GM18909 (cell line): Measurements from ENCODE around the gene FTCD.
"Not testable (repeated sequence)": the region's sequence is repeated elsewhere in the genome, so short reads cannot be mapped to it uniquely, and the experiment has no call there.

ENCODE experiments used
- ATAC-seq: cut with Tn5 transposase; IDR thresholded peaks from one replicate; pipeline ENCODE4 v1.9.1; 2021; ENCODE audit warnings: mild to moderate bottlenecking; ENCODE audit not compliant: unreplicated experiment, poor library complexity

Gene FTCD

GRCh38 chr21:46154155-46154954 is 1.0 kb downstream of the FTCD start:
- ATAC-seq = no peak

- ATAC-seq = no peak
Observed at GRCh38 chr21:46153247-46154154, 1.9 kb downstream of the FTCD start.

GRCh38 chr21:46152927-46153246 is 2.5 kb downstream of the FTCD start:
- no peak for ATAC-seq

DNA sequence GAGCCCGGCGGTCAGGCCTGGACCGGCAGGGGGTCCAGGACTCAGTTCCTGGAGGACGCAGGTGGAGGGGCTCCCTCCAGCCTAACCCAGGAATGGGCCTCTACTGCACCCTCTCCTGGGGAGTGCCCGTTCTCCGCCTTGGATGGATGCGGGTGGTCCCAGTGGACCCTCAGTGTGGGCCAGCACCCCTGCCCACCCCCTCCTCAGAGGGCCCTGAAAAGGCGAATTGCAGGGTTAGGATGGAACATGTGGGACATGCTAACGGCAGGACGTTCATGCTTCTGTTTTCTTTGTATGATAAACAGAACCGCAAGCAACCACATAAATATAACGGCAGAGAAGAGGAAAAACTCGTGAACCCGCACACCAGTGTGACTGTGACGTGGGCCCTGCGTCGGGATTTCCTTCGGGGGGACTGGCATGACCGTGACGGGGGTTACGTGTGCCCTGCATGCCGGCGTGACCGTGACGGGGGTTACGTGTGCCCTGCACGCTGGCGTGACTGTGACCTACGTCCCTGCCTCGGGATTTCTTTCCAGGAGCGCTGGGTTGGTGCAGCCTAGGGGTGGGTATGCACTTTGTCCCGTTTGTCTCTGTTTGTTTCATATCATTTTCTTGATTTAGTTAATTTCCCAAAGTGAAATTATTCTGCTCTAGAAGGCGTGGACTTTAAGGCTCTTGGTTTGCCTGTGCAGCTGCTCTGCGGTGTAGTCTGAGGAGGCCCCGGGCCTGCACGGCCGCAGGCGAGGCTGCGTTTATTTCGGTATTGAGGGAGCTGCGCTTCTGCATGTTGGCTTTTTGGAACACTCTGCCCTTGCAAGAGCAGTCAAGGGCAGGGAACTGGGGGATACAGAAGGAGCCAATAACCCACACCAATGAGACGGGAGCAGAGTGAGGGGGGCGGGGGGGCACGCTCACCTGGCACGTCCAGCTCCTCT is 3.1 kb downstream of the FTCD start:
- no peak for ATAC-seq

- ATAC-seq = no peak
Observed at GRCh38 chr21:46151261-46151988, 4.0 kb downstream of the FTCD start.

DNA sequence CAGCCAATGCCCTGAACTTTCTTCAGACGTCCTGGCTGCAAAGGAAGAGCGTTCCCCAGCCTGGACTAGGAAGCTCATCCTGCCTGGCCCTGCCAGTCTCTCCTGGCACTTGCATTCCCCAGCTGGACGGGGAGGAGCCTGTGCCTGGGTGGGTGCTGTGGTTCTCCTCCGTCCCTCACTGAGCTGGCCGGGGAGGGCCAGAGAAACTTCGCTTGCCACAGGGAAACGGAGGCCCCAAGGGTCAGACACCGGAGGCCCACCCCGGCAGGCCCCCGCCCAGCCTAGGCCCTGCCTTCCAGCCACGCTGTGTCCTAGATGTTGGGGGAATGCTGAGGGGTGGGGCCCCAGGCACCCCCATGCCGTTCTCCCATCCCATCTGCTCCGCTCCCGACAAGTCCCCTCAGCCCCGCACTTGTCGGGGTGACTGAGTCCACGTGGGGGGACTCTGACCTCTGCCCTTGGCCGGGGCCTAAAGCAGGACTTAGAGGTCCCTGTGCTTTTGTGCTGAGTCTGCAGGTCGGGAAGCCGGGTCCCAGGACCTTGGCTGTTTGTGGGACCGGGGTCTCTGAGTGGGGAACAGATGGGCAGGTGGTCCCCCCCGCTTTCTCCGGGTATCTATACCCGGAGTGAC is 4.8 kb downstream of the FTCD start:
- no peak for ATAC-seq

DNA sequence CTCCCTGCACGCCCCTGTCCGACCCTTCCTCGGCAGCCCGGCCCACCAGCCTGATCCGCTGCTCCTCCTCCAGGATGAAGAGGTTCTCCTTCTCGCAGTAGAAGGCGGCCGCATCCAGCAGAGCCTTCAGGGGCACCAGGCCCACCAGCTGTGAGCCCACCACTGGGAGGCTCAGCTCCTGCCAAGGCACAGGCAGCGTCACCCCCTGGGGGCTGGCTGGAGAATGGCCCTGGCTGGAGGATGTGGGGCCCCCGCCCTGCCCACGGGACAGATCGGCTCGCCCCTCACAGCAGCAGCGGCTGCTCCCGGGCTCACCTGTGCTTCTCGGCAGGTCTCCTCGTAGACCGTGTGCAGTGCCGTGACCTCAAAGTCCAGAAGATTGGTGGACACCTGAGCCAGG is 5.3 kb downstream of the FTCD start:
- no peak for ATAC-seq

DNA sequence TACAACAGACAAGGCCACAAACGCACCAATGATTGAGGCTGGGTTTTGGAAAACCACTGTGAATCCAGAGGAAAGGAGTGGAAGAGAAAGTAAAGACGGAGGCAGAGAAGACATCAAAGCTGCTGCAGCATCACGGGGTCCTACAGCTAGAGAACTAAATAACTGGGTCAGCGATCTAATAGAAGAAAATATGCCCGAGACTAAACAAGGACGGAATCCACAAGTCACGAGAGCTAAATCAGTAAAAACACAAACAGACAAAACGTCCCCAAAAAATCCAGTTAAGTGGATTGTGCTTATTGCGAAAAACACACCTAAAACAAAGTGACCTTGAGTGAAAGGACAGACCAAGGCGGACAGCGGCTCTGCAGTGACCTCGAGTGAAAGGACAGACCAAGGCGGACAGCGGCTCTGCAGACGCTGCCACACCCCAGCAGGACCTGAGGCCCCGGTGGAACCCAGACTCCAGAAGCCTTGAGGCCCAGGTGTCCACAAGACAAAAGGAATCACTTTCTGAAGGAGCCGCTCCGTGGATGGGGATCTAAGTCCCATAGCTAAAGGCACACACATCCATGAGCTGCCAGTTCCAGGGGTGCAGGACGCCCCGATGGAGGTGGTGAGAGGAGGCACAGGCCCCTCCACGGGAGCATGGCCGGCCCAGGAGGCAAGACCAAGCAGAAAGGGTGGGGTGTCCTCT is 6.0 kb downstream of the FTCD start:
- ATAC-seq = no peak

GRCh38 chr21:46148106-46148505 is 7.3 kb downstream of the FTCD start:
- no peak for ATAC-seq

- ATAC-seq = not testable (repeated sequence)
Observed at GRCh38 chr21:46147429-46147828, 8.0 kb downstream of the FTCD start.

GRCh38 chr21:46146856-46147255 is 8.5 kb downstream of the FTCD start:
- no peak for ATAC-seq

DNA sequence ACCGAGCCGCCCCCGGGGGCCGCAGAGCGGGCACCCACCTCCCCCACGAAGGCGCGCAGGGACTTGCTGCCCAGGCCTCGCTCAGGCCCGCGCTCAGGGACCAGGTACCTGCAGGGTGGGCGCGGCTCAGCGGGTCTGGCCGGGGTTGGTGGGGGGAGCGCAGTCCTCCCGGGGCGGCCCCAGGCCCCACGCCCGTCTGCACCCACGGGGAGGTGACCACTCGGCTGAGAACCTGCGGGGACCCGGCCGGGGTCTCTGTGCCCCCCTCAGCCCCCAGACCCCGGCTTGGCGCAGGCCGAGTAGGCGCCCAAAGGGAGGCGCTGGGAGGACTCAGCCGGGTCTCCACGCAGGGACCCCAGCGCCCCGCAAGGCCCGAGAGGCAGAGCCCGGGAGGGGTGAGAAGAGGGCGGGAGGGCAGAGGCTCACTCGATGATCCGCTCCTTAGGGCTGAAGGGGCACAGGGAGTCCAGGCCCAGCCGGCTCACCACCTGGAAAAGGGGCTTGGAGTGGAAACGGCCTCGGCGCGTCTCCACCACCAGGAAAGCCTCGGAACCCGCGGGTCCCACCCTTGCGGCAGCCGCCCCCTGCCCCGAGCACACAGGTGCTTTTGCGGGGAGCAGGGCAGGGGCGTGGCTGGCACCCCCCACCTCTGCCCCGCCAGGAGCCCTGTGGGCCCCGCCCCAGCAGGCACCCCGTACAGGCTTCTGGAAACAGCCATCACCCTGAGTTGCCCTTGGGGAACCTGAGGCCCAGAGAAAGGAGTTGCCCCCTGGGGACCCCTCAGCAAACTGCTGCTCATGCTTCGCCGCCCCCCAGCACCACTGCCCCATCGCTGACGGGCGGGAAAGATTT is 9.3 kb downstream of the FTCD start:
- no peak for ATAC-seq

GRCh38 chr21:46145159-46145839 is 10.1 kb downstream of the FTCD start:
- no peak for ATAC-seq

- ATAC-seq = no peak
Observed at GRCh38 chr21:46144464-46145070, 10.8 kb downstream of the FTCD start.

GRCh38 chr21:46142582-46143473 is 12.6 kb downstream of the FTCD start:
- ATAC-seq = no peak
